WTC11 (cell line): ENCODE data around the gene SULF2.

ENCODE experiments used
- ATF3 ChIP-seq: sonication (generic); formaldehyde crosslinking; conservative IDR thresholded peaks from 2 replicates; pipeline ENCODE4 v1.8.1; 2022; ENCODE audit warnings: mild to moderate bottlenecking, missing genetic modification reagents
- CTCF ChIP-seq: fragments of 200-600 bp; IDR thresholded peaks from 2 replicates; pipeline ENCODE4 v1.8.0; 2022; ENCODE audit warnings: antibody characterized with exemption
- E2F4 ChIP-seq: sonication (generic); formaldehyde crosslinking; IDR thresholded peaks from 2 replicates; pipeline ENCODE4 v1.8.1; 2022; ENCODE audit warnings: low read depth, mild to moderate bottlenecking, moderate library complexity, missing genetic modification reagents, borderline replicate concordance
- PRDM15 ChIP-seq: sonication (generic); formaldehyde crosslinking; IDR thresholded peaks from 2 replicates; pipeline ENCODE4 v1.8.0; 2022; ENCODE audit warnings: missing genetic modification reagents
- PREB ChIP-seq: sonication (generic); formaldehyde crosslinking; IDR thresholded peaks from 2 replicates; pipeline ENCODE4 v1.8.1; 2022; ENCODE audit warnings: mild to moderate bottlenecking, missing genetic modification reagents, moderate library complexity, borderline replicate concordance
- ZNF317 ChIP-seq: sonication (generic); formaldehyde crosslinking; IDR thresholded peaks from 2 replicates; pipeline ENCODE4 v1.8.1; 2023; ENCODE audit warnings: low read depth, mild to moderate bottlenecking, moderate library complexity, missing genetic modification reagents, borderline replicate concordance

- no peak for TF ChIP-seq E2F4 (CRISPR knock-in tag)
- TF ChIP-seq PREB (CRISPR knock-in tag) = no peak
- no peak for TF ChIP-seq CTCF
- TF ChIP-seq PRDM15 (CRISPR knock-in tag) = no peak
- TF ChIP-seq ZNF317 (CRISPR knock-in tag) = no peak
- TF ChIP-seq ATF3 = no peak
Measured at GRCh38 chr20:47689731-47690130, 95.5 kb downstream of the SULF2 start.
